GM20000 (cell line): ENCODE measurements around the gene SNX11.

Experiments
- DNase-seq: peaks from one replicate; pipeline ENCODE4 v3.0.0; 2012; ENCODE audit warnings: low spot score
- TF ChIP-seq, protein P1 (sequence below): IDR thresholded peaks from 2 replicates; pipeline ENCODE4 v1.5.1; 2012; ENCODE audit warnings: mild to moderate bottlenecking, control low read depth; ENCODE audit errors: extremely low read depth, missing control alignments

SNX11 gene

DNA sequence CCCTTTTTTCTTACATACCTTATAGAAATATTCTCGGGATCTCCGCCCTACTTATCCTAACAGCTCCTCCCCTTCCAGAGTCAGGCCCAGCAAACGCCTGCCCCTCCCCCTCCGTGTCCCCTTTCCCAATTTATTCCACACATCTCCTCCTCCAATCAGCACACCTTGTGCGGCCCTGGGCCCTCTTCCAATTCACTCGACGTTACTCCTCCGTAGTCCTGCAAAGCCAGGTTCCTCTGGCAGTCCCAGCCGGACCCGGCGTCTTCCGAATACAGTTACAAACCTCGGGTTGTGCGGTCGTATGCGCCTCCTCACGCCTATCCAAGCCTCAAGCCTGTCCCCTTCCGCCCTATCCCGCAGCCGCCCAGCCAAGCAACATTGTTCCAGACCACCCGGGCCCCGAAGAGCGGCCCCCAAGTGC is 7.0 kb upstream of the SNX11 start:
- DNase-seq, result peak; percentile 16
- TF ChIP-seq, protein P1, sequence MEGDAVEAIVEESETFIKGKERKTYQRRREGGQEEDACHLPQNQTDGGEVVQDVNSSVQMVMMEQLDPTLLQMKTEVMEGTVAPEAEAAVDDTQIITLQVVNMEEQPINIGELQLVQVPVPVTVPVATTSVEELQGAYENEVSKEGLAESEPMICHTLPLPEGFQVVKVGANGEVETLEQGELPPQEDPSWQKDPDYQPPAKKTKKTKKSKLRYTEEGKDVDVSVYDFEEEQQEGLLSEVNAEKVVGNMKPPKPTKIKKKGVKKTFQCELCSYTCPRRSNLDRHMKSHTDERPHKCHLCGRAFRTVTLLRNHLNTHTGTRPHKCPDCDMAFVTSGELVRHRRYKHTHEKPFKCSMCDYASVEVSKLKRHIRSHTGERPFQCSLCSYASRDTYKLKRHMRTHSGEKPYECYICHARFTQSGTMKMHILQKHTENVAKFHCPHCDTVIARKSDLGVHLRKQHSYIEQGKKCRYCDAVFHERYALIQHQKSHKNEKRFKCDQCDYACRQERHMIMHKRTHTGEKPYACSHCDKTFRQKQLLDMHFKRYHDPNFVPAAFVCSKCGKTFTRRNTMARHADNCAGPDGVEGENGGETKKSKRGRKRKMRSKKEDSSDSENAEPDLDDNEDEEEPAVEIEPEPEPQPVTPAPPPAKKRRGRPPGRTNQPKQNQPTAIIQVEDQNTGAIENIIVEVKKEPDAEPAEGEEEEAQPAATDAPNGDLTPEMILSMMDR, result no peak

DNA sequence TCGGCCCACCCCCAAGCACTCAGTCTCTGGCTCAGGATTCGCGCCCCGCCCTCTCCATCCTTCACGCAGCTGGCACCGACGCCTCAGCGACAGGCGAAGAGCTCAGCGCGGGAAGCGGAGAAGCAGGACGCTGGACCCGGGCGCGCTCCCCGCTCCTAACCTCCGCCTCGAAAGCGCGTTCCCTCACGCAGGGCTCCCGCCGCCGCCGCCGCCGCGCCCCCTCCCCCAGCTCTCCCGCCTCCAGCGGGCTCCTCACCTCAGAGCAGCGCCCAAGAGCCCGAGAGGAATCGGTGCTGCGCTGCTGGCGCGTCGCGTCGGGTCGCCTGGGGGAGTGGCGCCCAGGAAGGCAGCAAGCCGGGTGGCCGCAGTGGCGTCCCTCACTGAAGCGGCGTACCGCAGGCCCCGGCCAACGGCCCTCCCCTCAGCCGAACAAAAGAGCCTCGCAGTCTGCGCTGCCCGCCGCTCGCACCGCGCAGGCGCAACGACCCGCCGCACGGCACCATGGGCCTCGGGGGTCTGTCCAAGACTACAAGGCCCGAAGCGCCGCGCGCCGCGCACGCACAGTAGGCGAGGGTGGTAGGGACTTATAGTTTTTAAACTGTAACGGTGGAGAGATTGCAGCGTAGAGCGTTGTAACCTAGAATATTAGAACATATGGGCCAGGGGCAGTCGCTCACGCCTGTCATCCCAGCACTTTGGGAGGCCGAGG is 6.4 kb upstream of the SNX11 start, which contains the start of gene CBX1:
Gene CBX1, minus strand, starts transcription at position 467 of the 709 bp plus-strand sequence. CDS start 24,474 bp downstream, outside the sequence.
- TF ChIP-seq, protein P1, result no peak
- DNase-seq, result peak; percentile 94

DNA sequence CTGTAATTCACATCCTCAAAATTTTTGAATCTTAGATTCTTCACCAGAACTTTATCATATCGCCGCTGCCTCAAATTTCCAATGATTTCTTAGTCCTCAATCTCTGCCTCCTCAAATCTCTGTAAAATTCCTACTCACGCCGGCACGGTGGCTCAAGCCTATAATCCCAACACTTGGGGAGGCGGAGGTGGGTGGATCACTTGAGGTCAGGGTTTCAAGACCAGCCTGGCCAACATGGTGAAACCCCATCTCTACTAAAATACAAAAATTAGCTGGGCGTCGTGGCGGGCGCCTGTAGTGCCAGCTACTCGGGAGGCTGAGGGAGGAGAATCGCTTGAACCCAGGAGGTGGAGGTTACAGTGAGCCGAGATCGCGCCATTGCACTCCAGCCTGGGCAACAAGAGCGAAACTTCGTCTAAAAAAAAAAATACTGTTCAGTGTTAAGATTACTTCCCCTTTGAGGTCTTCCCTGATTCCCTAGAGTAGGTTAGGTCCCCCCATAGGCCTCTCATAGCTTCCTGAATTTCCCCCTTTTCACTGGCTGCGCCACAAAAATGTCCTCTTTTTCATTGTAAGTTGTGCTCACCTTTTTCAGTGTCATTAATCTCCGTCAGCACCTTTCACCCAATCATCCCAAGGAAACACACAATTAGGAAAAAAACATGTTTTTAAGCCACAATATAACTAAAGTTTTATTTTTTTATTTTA is 5.4 kb upstream of the SNX11 start:
- DNase-seq, result no peak
- TF ChIP-seq, protein P1, result no peak

DNA sequence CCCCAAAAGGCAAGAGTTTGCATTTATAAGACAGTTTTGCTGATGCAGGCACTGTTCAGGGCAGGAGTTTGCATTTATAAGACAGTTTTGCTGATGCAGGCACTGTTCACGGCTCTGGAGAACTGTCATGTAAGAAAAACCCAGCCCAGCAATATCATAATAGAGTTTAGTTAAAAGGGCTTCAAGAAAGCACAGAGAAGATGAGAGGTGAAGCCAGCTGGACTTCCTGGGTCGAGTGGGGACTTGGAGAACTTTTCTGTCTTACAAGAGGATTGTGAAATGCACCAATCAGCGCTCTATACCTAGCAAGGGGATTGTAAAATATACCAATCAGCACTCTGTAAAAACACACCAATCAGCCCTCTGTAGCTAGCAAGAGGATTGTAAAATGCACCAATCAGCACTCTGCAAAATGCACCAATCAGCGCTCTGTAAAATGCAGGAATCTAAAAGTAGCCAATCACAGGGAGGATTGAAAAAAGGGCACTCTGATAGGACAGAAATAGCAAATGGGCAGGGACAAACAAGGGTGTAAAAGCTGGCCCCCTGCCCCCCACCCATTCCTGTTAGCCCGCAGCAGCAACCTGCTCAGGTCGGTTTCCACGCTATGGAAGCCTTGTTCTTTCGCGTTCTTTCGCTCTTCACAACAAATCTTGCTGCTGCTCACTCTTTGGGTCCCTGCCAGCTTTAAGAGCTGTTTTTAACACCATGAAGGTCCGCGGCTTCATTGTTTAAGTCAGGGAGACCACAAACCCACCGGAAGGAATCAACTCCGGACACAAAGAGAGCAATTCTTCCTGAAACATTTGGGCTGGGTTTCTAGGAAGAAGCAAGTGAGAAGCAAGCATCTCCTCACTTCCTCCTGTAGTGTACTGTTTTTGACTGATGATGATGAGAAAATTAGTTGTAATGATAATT is 4.5 kb upstream of the SNX11 start:
- TF ChIP-seq, protein P1, result no peak
- DNase-seq, result no peak

DNA sequence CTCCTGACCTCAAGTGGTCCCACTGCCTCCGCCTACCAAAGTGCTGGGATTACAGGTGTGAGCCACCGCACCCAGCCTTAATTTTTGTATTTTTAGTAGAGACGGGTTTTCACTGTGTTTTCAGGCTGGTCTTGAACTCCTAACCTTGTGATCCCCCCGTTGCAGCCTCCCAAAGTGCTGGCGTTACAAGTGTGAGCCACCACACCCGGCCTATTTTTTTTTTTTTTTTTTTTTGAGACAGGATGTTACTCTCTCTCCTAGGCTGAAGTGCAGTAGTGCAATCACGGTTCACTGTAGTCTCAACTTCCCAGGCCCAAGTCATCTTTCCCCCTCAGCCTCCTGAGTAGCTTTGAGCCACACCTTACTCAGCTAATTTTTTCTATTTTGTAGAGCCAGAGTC is 3.1 kb upstream of the SNX11 start:
- no peak for DNase-seq
- TF ChIP-seq, protein P1, result no peak

DNA sequence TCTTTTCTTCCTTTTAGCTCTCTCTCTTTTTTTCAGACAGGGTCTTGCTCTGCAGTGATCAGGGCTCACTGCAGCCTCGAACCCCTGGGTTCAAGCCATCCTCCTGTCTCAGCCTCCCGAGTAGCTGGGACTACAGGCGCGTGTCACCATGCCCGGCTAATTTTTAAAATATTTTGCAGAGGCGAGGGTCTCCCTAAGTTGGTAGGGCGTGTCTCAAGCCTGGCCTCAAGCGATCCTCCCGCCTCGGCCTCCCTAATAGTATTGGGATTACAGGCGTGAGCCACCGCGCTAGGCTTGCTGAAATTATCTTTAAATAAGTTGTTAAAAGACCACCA is 797 bp upstream of the SNX11 start:
- DNase-seq, result no peak
- TF ChIP-seq, protein P1, result no peak
